OCI-LY1 (cell line): ENCODE measurements around the gene HINFP.

ENCODE experiments used
- CTCF ChIP-seq: fragments of 200-600 bp; sonication (generic), shearing (Covaris generic); IDR thresholded peaks from 2 replicates; pipeline ENCODE4 v1.5.1; 2017; ENCODE audit warnings: mild to moderate bottlenecking, antibody characterized with exemption, low read length, moderate library complexity, mixed read lengths
- EZH2 ChIP-seq: fragments of 200-600 bp; sonication (generic), shearing (Covaris generic); IDR thresholded peaks from 2 replicates; pipeline ENCODE4 v1.8.0; 2017; ENCODE audit warnings: borderline replicate concordance, mixed run types, mild to moderate bottlenecking, antibody characterized with exemption, low read length, moderate library complexity, mixed read lengths

GRCh38 chr11:119153049-119153818 is 31.9 kb downstream of the HINFP start:
- TF ChIP-seq CTCF (no peak), EZH2 (no peak)
